HG02759 (cell line): ENCODE results near the gene LCA5L.

Source experiments
- ATAC-seq: cut with Tn5 transposase; IDR thresholded peaks from one replicate; pipeline ENCODE4 v1.9.1; 2021; ENCODE audit warnings: mild to moderate bottlenecking, moderate library complexity; ENCODE audit not compliant: unreplicated experiment

LCA5L gene

GRCh38 chr21:39362733-39363132, 82.8 kb downstream of the LCA5L start:
- ATAC-seq, result no peak

- ATAC-seq, result no peak
Measured at GRCh38 chr21:39359382-39359781, 86.2 kb downstream of the LCA5L start.
